GM19328 (cell line): Measurements from ENCODE around the gene TMEM129.
A peak's percentile ranks its signal among the peaks of the same experiment; 100 is the strongest.

Experiments
- ATAC-seq: cut with Tn5 transposase; IDR thresholded peaks from one replicate; pipeline ENCODE4 v1.9.1; 2021; ENCODE audit warnings: mild to moderate bottlenecking, moderate library complexity; ENCODE audit not compliant: unreplicated experiment

Gene TMEM129

GRCh38 chr4:1722551-1723118 lies 1.5 kb upstream of the TMEM129 start:
- no peak for ATAC-seq

GRCh38 chr4:1721666-1722550 lies 785 bp upstream of the TMEM129 start:
- peak; percentile 4 for ATAC-seq

- ATAC-seq: peak; percentile 8
These were observed 750 bp downstream of the TMEM129 start for GRCh38 chr4:1720163-1720983.

- no peak for ATAC-seq
These were observed 2.9 kb downstream of the TMEM129 start for GRCh38 chr4:1718095-1718850.

GRCh38 chr4:1717129-1718094 lies 3.7 kb downstream of the TMEM129 start:
- no peak for ATAC-seq

- ATAC-seq: no peak
These were observed 4.8 kb downstream of the TMEM129 start for GRCh38 chr4:1716065-1716945.

GRCh38 chr4:1715002-1715758 lies 5.9 kb downstream of the TMEM129 start:
- no peak for ATAC-seq

- no peak for ATAC-seq
These were observed 6.7 kb downstream of the TMEM129 start for GRCh38 chr4:1714303-1715001.

GRCh38 chr4:1713003-1713851 lies 7.9 kb downstream of the TMEM129 start:
- ATAC-seq: no peak

- ATAC-seq: peak; percentile 71
These were observed 8.7 kb downstream of the TMEM129 start, which contains the start of gene SLBP for GRCh38 chr4:1712216-1713002. SLBP (minus strand) TSS chr4:1712319; CDS start chr4:1712188, 131 bp downstream.

GRCh38 chr4:1711571-1712215 lies 9.4 kb downstream of the TMEM129 start:
- no peak for ATAC-seq

- no peak for ATAC-seq
These were observed 10.0 kb downstream of the TMEM129 start for GRCh38 chr4:1711055-1711570.

GRCh38 chr4:1708581-1708980 lies 12.5 kb downstream of the TMEM129 start:
- no peak for ATAC-seq

GRCh38 chr4:1706358-1706757 lies 14.8 kb downstream of the TMEM129 start:
- no peak for ATAC-seq

- ATAC-seq: no peak
These were observed 15.4 kb downstream of the TMEM129 start for GRCh38 chr4:1705732-1706131.
